Activated gamma-delta T cell treated with anti-CD3 and anti-CD28 coated beads, Interleukin-2, amount 50 U/mL, for 16 hours (primary cell): ENCODE results near the gene CLIP1.
"Not testable (repeated sequence)": the region's sequence is repeated elsewhere in the genome, so short reads cannot be mapped to it uniquely, and the experiment has no call there.

Experiments used
- DNase-seq: peaks from one replicate; pipeline ENCODE4 v3.0.0-alpha.2; 2020; ENCODE audit warnings: low read depth

CLIP1 gene

GRCh38 chr12:122435186-122435585 is 12.7 kb upstream of the CLIP1 start:
- no peak for DNase-seq

GRCh38 chr12:122429043-122429442 is 6.6 kb upstream of the CLIP1 start:
- not testable (repeated sequence) for DNase-seq

- DNase-seq, result no peak
Observed at GRCh38 chr12:122427403-122427802, 4.9 kb upstream of the CLIP1 start.

- DNase-seq, result no peak
Observed at GRCh38 chr12:122423258-122424165, 1.0 kb upstream of the CLIP1 start.

- DNase-seq, result peak; percentile 10
Observed at GRCh38 chr12:122422730-122423257, 325 bp upstream of the CLIP1 start.

GRCh38 chr12:122421187-122421820 is 1.2 kb downstream of the CLIP1 start:
- DNase-seq, result no peak

- DNase-seq, result no peak
Observed at GRCh38 chr12:122420471-122421162, 1.9 kb downstream of the CLIP1 start.

GRCh38 chr12:122419094-122419493 is 3.4 kb downstream of the CLIP1 start:
- DNase-seq, result not testable (repeated sequence)

- not testable (repeated sequence) for DNase-seq
Observed at GRCh38 chr12:122415665-122416064, 6.8 kb downstream of the CLIP1 start.

GRCh38 chr12:122413516-122414404 is 8.7 kb downstream of the CLIP1 start:
- DNase-seq, result no peak

- no peak for DNase-seq
Observed at GRCh38 chr12:122412851-122413433, 9.5 kb downstream of the CLIP1 start.

- no peak for DNase-seq
Observed at GRCh38 chr12:122411537-122411936, 10.9 kb downstream of the CLIP1 start.

GRCh38 chr12:122407208-122407607 is 15.3 kb downstream of the CLIP1 start:
- no peak for DNase-seq

- DNase-seq, result no peak
Observed at GRCh38 chr12:122406701-122407164, 15.7 kb downstream of the CLIP1 start.

GRCh38 chr12:122403831-122404230 is 18.6 kb downstream of the CLIP1 start:
- DNase-seq, result no peak

GRCh38 chr12:122403115-122403770 is 19.2 kb downstream of the CLIP1 start:
- DNase-seq, result no peak

- DNase-seq, result no peak
Observed at GRCh38 chr12:122402264-122402663, 20.2 kb downstream of the CLIP1 start.

GRCh38 chr12:122399592-122400373 is 22.7 kb downstream of the CLIP1 start:
- no peak for DNase-seq

GRCh38 chr12:122399254-122399591 is 23.2 kb downstream of the CLIP1 start:
- DNase-seq, result no peak

- not testable (repeated sequence) for DNase-seq
Observed at GRCh38 chr12:122397981-122398380, 24.5 kb downstream of the CLIP1 start.
